Measurements from ENCODE around the gene GABRG3. TPM values are rescaled to one million over a fixed set of nuclear protein-coding genes. Genes with fewer than 3 reads are reported as not detected.

Gene GABRG3
- total and polyA plus RNA-seq, 2 experiments from 2014 or later = 0.10 to 1.4 TPM

DNA sequence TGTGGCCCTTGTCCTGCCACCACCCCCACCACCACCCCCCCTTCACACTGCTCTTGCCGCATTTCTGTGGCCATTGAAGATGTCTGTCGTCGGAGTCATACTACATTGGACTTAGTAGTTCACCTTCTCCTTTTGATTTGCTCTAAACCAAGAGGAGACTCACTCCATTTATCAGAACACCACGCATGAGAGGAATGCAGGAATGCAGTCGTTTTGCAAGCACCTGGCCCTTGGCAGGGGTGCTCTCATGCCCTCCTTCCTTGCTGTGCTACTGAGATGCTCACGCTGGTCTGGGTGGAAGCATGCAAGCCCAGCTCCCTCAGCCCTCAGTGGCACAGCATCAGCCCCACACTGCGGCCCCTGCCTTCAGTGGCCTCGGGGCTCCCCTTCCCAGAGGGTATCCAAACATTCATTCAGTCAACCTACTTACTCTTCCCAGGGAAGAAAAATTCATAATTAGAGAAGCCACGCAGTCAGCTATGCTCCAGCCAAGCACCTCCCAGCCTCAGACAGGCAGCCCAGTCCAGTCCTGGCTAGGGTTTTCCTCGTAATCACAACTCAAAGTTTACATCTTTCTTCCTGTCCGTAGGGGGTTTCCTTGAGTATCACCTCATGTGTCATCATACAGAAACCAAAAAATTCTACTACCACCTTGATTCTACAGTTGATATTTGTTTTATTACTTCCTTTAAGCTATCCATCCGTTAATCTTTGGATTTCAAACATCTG, 520.0 kb downstream of the GABRG3 start:
- H3K27ac Mint-ChIP-seq = no peak overlapping the region
- peaks cover 26% of the 10 kb centered on the region for H3K4me1 Mint-ChIP-seq
- Histone ChIP-seq H3K27ac (ENCODE audit: low read depth) (no peak overlapping the region), H3K27me3 (ENCODE audit: insufficient read depth) (no peaks in the 10 kb centered on the region), H3K4me3 (no peak overlapping the region), H4K20me1 (replicated peaks; ENCODE audit: insufficient read depth) (no peaks in the 10 kb centered on the region), H3K36me3 (ENCODE audit: insufficient read depth) (no peaks in the 10 kb centered on the region), H3K4me1 (ENCODE audit: insufficient read depth) (peaks cover 8% of the 10 kb centered on the region), H3K79me2 (replicated peaks; ENCODE audit: insufficient read depth) (no peaks in the 10 kb centered on the region), H2AFZ (peak overlapping the region; percentile 24; the same call in 1 of the 2 replicates), H3F3A (replicated peaks; ENCODE audit: low read depth) (no peaks in the 10 kb centered on the region), H3K4me2 (no peak overlapping the region), H3K9me2 (ENCODE audit: insufficient read depth) (peaks cover 8% of the 10 kb centered on the region)
- H3K36me3 Mint-ChIP-seq (ENCODE audit: low read depth) = no peaks in the 10 kb centered on the region
- ATAC-seq (peak; percentile 81), DNase-seq (ENCODE audit: low spot score) (peak; percentile 37)
- peaks cover 5% of the 10 kb centered on the region for H3K27me3 Mint-ChIP-seq (ENCODE audit: insufficient read depth, low read depth, poor library complexity)
- no peak overlapping the region for H3K4me3 Mint-ChIP-seq
- peaks cover 3% of the 10 kb centered on the region; the same call in 2 of the 3 replicates for H3K9me3 Mint-ChIP-seq
- TF ChIP-seq STAT1 (IDR thresholded peaks at IDR 0.05; ENCODE audit: unreplicated experiment) (no peak), ZNF331 (CRISPR knock-in tag; IDR thresholded peaks at IDR 0.05; ENCODE audit: low read depth) (no peak)
- TF ChIP-seq, protein P1, sequence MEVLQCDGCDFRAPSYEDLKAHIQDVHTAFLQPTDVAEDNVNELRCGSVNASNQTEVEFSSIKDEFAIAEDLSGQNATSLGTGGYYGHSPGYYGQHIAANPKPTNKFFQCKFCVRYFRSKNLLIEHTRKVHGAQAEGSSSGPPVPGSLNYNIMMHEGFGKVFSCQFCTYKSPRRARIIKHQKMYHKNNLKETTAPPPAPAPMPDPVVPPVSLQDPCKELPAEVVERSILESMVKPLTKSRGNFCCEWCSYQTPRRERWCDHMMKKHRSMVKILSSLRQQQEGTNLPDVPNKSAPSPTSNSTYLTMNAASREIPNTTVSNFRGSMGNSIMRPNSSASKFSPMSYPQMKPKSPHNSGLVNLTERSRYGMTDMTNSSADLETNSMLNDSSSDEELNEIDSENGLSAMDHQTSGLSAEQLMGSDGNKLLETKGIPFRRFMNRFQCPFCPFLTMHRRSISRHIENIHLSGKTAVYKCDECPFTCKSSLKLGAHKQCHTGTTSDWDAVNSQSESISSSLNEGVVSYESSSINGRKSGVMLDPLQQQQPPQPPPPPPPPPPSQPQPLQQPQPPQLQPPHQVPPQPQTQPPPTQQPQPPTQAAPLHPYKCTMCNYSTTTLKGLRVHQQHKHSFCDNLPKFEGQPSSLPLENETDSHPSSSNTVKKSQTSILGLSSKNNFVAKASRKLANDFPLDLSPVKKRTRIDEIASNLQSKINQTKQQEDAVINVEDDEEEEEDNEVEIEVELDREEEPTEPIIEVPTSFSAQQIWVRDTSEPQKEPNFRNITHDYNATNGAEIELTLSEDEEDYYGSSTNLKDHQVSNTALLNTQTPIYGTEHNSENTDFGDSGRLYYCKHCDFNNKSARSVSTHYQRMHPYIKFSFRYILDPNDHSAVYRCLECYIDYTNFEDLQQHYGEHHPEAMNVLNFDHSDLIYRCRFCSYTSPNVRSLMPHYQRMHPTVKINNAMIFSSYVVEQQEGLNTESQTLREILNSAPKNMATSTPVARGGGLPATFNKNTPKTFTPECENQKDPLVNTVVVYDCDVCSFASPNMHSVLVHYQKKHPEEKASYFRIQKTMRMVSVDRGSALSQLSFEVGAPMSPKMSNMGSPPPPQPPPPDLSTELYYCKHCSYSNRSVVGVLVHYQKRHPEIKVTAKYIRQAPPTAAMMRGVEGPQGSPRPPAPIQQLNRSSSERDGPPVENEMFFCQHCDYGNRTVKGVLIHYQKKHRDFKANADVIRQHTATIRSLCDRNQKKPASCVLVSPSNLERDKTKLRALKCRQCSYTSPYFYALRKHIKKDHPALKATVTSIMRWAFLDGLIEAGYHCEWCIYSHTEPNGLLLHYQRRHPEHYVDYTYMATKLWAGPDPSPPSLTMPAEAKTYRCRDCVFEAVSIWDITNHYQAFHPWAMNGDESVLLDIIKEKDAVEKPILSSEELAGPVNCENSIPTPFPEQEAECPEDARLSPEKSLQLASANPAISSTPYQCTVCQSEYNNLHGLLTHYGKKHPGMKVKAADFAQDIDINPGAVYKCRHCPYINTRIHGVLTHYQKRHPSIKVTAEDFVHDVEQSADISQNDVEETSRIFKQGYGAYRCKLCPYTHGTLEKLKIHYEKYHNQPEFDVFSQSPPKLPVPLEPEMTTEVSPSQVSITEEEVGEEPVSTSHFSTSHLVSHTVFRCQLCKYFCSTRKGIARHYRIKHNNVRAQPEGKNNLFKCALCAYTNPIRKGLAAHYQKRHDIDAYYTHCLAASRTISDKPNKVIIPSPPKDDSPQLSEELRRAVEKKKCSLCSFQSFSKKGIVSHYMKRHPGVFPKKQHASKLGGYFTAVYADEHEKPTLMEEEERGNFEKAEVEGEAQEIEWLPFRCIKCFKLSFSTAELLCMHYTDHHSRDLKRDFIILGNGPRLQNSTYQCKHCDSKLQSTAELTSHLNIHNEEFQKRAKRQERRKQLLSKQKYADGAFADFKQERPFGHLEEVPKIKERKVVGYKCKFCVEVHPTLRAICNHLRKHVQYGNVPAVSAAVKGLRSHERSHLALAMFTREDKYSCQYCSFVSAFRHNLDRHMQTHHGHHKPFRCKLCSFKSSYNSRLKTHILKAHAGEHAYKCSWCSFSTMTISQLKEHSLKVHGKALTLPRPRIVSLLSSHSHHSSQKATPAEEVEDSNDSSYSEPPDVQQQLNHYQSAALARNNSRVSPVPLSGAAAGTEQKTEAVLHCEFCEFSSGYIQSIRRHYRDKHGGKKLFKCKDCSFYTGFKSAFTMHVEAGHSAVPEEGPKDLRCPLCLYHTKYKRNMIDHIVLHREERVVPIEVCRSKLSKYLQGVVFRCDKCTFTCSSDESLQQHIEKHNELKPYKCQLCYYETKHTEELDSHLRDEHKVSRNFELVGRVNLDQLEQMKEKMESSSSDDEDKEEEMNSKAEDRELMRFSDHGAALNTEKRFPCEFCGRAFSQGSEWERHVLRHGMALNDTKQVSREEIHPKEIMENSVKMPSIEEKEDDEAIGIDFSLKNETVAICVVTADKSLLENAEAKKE (CRISPR knock-in tag; IDR thresholded peaks at IDR 0.05) = peak; percentile 46; the same call in 1 of the 2 replicates

All from GM23338 (cell line).